COLO668 (cell line): ENCODE data around the gene ITPK1.
"Not testable (repeated sequence)": the region's sequence is repeated elsewhere in the genome, so short reads cannot be mapped to it uniquely, and the experiment has no call there.

Source experiments
- DNase-seq: peaks from one replicate; lab custom pipeline; 2025; ENCODE audit not compliant: unreplicated experiment; lab: John Stamatoyannopoulos, UW

Gene ITPK1

DNA sequence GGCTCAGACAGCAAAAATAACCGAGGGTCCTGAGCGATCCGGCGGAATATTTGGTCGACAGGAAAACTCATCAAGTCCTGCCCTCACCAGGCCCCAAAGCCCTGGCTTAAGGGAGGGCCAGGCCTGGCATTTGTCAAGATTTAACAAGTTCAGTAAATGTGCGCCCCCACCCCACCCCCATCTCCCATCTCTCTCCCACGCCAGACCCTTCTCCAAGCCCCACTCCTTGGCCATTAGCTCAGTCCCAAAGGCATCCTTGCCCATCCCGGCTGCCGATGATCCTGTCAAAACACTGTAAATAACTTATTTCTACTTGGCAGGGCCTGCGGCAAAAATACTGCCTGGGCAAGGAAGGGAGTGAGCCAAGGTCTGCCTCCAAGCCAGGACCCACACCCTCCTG, 52.8 kb downstream of the ITPK1 start:
- no peak for DNase-seq

GRCh38 chr14:93062013-93062412, 53.7 kb downstream of the ITPK1 start:
- DNase-seq: not testable (repeated sequence)

DNA sequence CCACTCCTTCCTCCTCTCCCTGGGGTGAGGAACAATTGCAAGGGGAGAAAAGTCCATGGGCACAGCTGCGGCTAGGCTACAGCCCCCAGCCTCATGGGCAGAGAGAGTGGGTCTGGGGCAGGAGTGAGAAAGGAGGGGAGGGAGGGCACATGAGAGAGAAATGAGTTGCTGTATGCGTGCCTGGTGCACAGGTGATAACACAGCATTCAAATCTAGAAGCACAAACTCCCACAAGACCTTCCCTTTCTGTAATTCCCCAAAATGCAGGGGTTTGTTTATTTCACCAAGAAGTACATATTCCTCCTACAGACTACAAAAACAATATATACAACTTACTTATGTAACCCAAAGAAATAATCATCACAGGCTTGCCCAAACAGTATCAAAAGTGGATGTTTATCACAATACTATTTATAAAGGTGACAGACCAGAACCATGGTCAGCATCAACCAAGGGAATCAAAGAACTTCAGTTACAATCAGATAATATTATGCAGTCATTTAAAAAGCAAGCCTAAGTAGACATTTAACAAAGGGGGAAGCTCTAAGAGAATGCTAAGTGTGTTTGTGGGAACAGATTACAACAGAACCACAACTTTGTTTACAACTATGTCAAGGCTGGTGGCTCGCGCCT, 54.2 kb downstream of the ITPK1 start:
- no peak for DNase-seq

GRCh38 chr14:93060841-93061240, 54.9 kb downstream of the ITPK1 start:
- DNase-seq: no peak

- no peak for DNase-seq
Observed at GRCh38 chr14:93059917-93060545, 55.7 kb downstream of the ITPK1 start.

GRCh38 chr14:93059260-93059659, 56.5 kb downstream of the ITPK1 start:
- no peak for DNase-seq

GRCh38 chr14:93057586-93058280, 58.0 kb downstream of the ITPK1 start:
- no peak for DNase-seq

- no peak for DNase-seq
Observed at GRCh38 chr14:93056840-93057585, 58.7 kb downstream of the ITPK1 start.

GRCh38 chr14:93056166-93056839, 59.4 kb downstream of the ITPK1 start:
- no peak for DNase-seq

GRCh38 chr14:93055651-93056115, 60.0 kb downstream of the ITPK1 start:
- DNase-seq: no peak

- no peak for DNase-seq
Observed at GRCh38 chr14:93054876-93055275, 60.8 kb downstream of the ITPK1 start.

GRCh38 chr14:93054006-93054405, 61.7 kb downstream of the ITPK1 start:
- no peak for DNase-seq

DNA sequence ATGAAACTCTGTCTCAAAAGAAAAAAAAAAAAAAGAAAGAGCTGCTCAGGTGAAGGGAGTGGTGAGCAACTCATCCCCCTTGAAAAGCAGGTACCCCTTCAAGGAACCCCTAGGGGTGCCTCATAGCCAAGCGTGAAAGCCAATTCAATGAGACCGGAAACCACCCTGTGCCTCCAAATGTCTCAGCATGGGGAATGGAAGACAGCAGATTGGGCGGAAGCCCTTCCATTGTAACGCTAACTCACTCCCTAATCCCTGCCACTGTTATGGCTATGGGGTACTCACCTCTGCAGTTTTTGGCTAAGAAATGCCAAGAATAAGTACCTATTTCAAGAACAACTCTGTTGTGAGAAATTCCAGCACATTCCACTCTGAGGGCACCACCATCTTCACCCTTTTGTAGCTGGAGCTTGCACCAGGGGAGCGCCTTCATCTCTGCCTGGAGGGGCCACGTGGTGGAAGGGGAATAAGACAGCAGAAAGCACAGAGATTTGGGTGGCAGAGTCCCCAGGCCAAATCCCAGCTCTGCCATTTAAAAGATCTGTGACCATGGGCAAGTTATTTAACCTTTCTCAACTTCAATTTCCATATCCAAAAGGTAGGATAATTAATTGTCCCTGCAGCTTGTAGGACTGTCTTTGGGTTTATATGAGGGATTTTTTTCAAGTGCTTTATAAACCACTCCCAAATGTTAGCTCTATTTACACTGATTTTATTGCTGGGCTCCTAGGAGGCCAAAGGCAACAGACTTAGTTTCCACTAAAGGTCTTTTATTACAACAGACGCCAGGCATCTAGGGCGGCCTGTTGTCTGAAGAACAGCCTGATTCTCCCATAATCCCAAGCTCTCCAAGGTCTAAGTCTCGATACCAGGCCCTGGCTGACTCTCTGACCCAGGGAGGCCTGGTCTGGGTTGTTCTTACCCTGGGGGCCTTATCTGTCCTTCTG, 63.9 kb downstream of the ITPK1 start:
- no peak for DNase-seq

DNA sequence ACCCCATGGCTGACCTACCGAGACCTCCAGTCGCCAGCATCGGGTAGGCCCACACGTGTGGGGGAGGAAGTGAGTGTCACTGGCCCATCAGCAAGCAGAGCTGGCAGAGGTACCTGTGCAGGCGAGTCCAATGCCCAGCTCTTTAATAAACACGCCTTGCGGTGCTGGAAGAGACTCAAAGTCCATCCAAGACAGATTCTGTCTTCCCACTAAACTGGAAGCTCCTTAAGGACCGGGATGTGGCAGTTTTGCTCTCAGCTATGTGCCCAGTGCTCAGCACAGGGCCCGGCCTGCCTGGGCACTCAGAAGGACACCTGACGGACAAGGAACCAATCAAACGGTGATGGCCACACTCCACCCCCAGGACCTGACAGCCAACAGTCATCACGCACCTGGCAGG, 65.0 kb downstream of the ITPK1 start:
- no peak for DNase-seq

- DNase-seq: no peak
Observed at GRCh38 chr14:93049867-93050331, 65.8 kb downstream of the ITPK1 start.

DNA sequence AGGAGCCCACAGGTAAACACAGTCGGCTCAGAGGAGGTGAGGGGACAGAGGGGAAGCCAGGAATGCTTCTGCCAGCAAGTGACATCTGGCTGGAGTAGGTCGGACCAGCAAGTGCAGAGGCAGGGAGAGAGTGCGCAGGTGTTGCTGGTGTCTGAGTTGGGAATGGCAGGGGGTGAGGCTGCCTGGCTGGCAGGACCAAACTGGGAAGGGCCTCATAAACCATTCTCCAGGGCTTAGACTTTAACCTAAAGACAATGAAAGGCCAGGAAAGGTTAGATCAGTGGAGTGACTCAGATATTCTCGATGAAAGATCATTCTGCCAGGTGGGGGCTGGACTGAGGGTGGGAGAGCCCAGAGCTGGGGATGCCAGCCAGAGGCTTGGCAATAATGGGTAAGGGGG, 66.4 kb downstream of the ITPK1 start:
- DNase-seq: peak; percentile 55

DNA sequence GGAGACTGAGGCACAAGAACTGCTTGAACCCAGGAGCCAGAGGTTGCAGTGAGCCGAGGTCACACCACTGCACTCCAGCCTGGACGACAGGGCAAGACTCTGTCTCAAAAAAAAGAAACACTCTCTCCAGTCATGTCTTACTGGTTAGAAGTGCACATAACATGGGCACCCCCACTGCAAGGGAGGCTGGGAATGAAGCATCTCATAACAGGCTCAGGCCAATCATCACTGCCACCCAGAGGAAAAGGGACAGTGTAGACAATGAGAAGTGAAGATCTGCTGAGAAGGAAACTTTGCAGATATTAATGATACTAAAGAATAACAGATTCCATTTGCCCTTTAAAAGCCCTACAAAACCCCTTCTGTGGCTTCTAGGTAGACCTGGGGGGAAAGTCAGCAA, 66.9 kb downstream of the ITPK1 start:
- DNase-seq: no peak

DNA sequence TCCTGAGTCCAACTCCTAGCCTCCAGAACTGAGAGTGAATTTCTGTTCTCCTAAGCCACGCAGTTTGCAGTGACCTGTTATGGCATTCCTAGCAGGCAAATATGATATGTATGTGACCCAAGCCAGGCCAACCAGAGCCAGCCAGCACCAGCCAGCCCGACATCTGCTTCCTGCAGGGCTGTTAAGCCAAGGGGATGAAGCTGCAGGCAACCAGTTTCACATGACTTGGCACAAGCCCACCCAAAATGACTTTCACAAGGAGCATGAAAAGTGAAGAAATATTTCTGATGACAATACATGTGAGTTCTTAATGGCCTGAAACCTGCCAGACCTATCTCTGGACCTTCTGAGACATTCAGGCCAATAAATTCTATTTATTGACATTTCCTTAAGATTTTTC, 68.1 kb downstream of the ITPK1 start:
- no peak for DNase-seq

GRCh38 chr14:93047157-93047556, 68.6 kb downstream of the ITPK1 start:
- no peak for DNase-seq

DNA sequence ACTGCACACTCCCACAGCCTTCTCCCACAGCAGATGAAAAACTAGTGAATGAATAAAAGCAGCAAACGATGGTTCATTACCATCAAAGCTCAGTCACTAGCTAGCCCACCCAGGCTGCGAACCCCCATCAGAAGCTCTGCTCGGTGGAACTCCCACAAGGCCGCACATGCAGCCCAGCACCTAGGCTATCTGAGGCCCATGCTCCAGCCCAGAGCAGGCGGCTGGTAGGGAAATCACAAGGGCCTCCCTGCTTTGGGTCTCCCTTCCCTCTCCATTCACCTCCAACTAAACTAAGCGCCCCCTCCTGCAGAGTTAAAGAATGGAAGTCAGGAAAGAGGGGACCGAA, 69.0 kb downstream of the ITPK1 start:
- DNase-seq: no peak
